Measurements from ENCODE around the gene NNAT.

GRCh38 chr20:37571033-37571432 is 50.0 kb downstream of the NNAT start:
- TF ChIP-seq CTCF (IDR thresholded peaks at IDR 0.05) (no peak), EZH2 (IDR thresholded peaks at IDR 0.05) (no peak), EZH2phosphoT487 (IDR thresholded peaks at IDR 0.05) (no peak)
